Neural progenitor cell (in vitro differentiated cells): ENCODE results near the gene LRRC73. TPM values are rescaled to one million over a fixed set of nuclear protein-coding genes. Genes with fewer than 3 reads are reported as not detected.

Experiments
- DNase-seq: peaks from one replicate; pipeline ENCODE4 v3.0.0-alpha.2; 2016; ENCODE audit warnings: low spot score
- H2AFZ ChIP-seq: fragments of 200-600 bp; sonication (generic); replicated peaks from 2 replicates; pipeline ENCODE4 v1.6.1; 2016; ENCODE audit warnings: antibody characterized with exemption
- H3F3A ChIP-seq: fragments of 200-600 bp; sonication (generic); 2 replicates; pipeline ENCODE4 v1.6.1; 2016; ENCODE audit warnings: antibody characterized with exemption, low read depth
- H3K27ac ChIP-seq: fragments of 200-600 bp; sonication (generic); 2 replicates; pipeline ENCODE4 v1.5.1; 2016; ENCODE audit warnings: mild to moderate bottlenecking
- H3K27me3 ChIP-seq: fragments of 200-600 bp; sonication (generic); 2 replicates; pipeline ENCODE4 v1.6.1; 2016; ENCODE audit warnings: mild to moderate bottlenecking, moderate library complexity
- H3K36me3 ChIP-seq: fragments of 200-600 bp; sonication (generic); 2 replicates; pipeline ENCODE4 v1.5.1; 2016
- H3K4me1 ChIP-seq: fragments of 200-600 bp; sonication (generic); 2 replicates; pipeline ENCODE4 v1.6.1; 2016; ENCODE audit warnings: mixed run types
- H3K4me2 ChIP-seq: fragments of 200-600 bp; sonication (generic); 2 replicates; pipeline ENCODE4 v1.6.1; 2016
- H3K4me3 ChIP-seq: fragments of 200-600 bp; sonication (generic); 2 replicates; pipeline ENCODE4 v1.5.1; 2016
- H3K79me2 ChIP-seq: fragments of 200-600 bp; sonication (generic); 2 replicates; pipeline ENCODE4 v1.6.1; 2016; ENCODE audit warnings: low read depth
- H3K9ac ChIP-seq: fragments of 200-600 bp; sonication (generic); 2 replicates; pipeline ENCODE4 v1.6.1; 2016
- H3K9me3 ChIP-seq: fragments of 200-600 bp; sonication (generic); 2 replicates; pipeline ENCODE4 v1.5.1; 2016; ENCODE audit warnings: low read depth
- H4K20me1 ChIP-seq: fragments of 200-600 bp; sonication (generic); 2 replicates; pipeline ENCODE4 v1.6.1; 2016; ENCODE audit warnings: low read depth
- H3K27ac Mint-ChIP-seq: 3 replicates; pipeline ENCODE4 v1.8.0; 2021; ENCODE audit warnings: mixed read lengths
- H3K27me3 Mint-ChIP-seq: 2 replicates; pipeline ENCODE4 v1.8.0; 2022; ENCODE audit warnings: low read depth, mild to moderate bottlenecking, inconsistent platforms, moderate library complexity, mixed read lengths; ENCODE audit not compliant: insufficient read depth
- H3K36me3 Mint-ChIP-seq: 3 replicates; pipeline ENCODE4 v1.8.0; 2021; ENCODE audit warnings: mixed read lengths
- H3K4me1 Mint-ChIP-seq: 3 replicates; pipeline ENCODE4 v1.8.0; 2021; ENCODE audit warnings: mixed read lengths
- H3K4me3 Mint-ChIP-seq: 3 replicates; pipeline ENCODE4 v1.8.0; 2021; ENCODE audit warnings: mild to moderate bottlenecking, moderate library complexity, mixed read lengths
- H3K9me3 Mint-ChIP-seq: 3 replicates; pipeline ENCODE4 v1.8.0; 2020; ENCODE audit warnings: mixed read lengths
- EZH2 ChIP-seq: fragments of 200-600 bp; sonication (generic); IDR thresholded peaks from 2 replicates; pipeline ENCODE4 v1.6.1; 2017; ENCODE audit warnings: antibody characterized with exemption, mild to moderate bottlenecking, moderate library complexity
- EZH2phosphoT487 ChIP-seq: fragments of 200-600 bp; sonication (generic); IDR thresholded peaks from 2 replicates; pipeline ENCODE4 v1.6.1; 2017; ENCODE audit warnings: antibody characterized with exemption
- total RNA-seq: library from RNA; depleted of rRNA; stranded (reverse); fragments of >200 nt; gene quantifications from 2 replicates; pipeline ENCODE4 v1.2.3, GENCODE V29; 2015; ENCODE audit warnings: low replicate concordance
- TF ChIP-seq, protein P1 (sequence below): fragments of 200-600 bp; sonication (generic); IDR thresholded peaks from 2 replicates; pipeline ENCODE4 v1.5.1; 2017; ENCODE audit warnings: antibody characterized with exemption, mild to moderate bottlenecking

Gene LRRC73
- total RNA-seq, 1 donor from 2014 or later = not detected

DNA sequence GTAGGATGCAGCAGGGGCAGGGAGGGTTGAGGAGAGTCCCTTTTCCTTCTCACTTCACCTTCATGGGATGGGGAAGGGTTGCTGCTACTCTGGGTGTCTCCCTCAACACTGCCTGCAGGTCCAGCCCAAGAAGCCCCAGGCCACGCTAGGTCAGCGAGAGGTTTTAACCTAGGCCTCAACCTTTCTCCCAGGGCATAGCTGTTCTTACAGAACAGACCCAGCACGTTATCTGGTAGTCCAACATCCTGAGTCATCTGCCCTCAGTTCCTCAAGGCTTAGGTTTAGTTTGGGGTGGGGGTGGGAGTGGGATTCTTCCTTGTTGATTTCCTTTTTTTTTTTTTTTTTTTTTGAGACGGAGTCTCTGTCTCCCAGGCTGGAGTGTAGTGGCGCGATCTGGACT lies 15.8 kb downstream of the LRRC73 start:
- no peak overlapping the region for H3K27ac ChIP-seq
- H3K9me3 Mint-ChIP-seq = no peaks in the 10 kb centered on the region
- H3K4me3 ChIP-seq = no peak overlapping the region
- H3K4me1 ChIP-seq = peaks cover 11% of the 10 kb centered on the region
- no peak overlapping the region for H3K9ac ChIP-seq
- DNase-seq = no peak
- peaks cover 6% of the 10 kb centered on the region for H3K4me1 Mint-ChIP-seq
- peaks cover 5% of the 10 kb centered on the region for H3K79me2 ChIP-seq
- H3K27me3 ChIP-seq = no peaks in the 10 kb centered on the region
- H3K36me3 ChIP-seq = no peaks in the 10 kb centered on the region
- no peak overlapping the region for H3K4me2 ChIP-seq
- H4K20me1 ChIP-seq = peaks cover 33% of the 10 kb centered on the region
- no peak overlapping the region for H3K27ac Mint-ChIP-seq
- TF ChIP-seq, protein P1, sequence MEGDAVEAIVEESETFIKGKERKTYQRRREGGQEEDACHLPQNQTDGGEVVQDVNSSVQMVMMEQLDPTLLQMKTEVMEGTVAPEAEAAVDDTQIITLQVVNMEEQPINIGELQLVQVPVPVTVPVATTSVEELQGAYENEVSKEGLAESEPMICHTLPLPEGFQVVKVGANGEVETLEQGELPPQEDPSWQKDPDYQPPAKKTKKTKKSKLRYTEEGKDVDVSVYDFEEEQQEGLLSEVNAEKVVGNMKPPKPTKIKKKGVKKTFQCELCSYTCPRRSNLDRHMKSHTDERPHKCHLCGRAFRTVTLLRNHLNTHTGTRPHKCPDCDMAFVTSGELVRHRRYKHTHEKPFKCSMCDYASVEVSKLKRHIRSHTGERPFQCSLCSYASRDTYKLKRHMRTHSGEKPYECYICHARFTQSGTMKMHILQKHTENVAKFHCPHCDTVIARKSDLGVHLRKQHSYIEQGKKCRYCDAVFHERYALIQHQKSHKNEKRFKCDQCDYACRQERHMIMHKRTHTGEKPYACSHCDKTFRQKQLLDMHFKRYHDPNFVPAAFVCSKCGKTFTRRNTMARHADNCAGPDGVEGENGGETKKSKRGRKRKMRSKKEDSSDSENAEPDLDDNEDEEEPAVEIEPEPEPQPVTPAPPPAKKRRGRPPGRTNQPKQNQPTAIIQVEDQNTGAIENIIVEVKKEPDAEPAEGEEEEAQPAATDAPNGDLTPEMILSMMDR = no peak
- TF ChIP-seq EZH2phosphoT487 = no peak
- no peak for TF ChIP-seq EZH2
- H3K4me3 Mint-ChIP-seq = no peak overlapping the region
- H3K27me3 Mint-ChIP-seq = peaks cover 6% of the 10 kb centered on the region
- H3F3A ChIP-seq = no peaks in the 10 kb centered on the region
- no peak overlapping the region for H2AFZ ChIP-seq
- peaks cover 10% of the 10 kb centered on the region for H3K36me3 Mint-ChIP-seq
- H3K9me3 ChIP-seq = no peaks in the 10 kb centered on the region

DNA sequence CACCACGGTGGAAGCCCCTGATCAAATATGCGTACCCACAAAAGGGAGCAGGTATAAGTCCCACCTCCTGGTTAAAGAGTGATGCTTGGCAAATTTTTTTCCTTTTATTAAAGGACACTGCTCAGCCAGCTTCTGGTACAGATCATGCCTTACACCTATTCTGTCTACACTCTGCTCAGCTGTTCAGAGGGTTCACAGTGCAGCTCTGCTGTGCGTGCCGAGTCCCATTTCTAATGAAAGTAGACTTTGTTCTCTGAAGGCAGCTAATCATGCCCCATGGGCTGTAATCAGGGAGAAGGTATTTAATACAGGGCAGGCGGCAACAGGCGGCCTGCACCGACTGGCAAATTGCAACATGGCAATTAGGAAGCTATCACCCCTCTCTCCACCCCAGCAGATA lies 16.3 kb downstream of the LRRC73 start:
- Histone ChIP-seq H3K27me3 (no peaks in the 10 kb centered on the region), H3F3A (no peaks in the 10 kb centered on the region), H3K9ac (no peak overlapping the region), H3K4me2 (no peak overlapping the region), H3K79me2 (peaks cover 5% of the 10 kb centered on the region), H4K20me1 (peaks cover 33% of the 10 kb centered on the region), H3K36me3 (no peaks in the 10 kb centered on the region), H2AFZ (no peak overlapping the region), H3K4me1 (peaks cover 16% of the 10 kb centered on the region), H3K27ac (no peak overlapping the region), H3K9me3 (no peaks in the 10 kb centered on the region), H3K4me3 (no peak overlapping the region)
- Mint-ChIP-seq H3K27me3 (peaks cover 6% of the 10 kb centered on the region), H3K27ac (no peak overlapping the region), H3K36me3 (peaks cover 7% of the 10 kb centered on the region), H3K4me1 (peaks cover 10% of the 10 kb centered on the region), H3K9me3 (no peaks in the 10 kb centered on the region), H3K4me3 (no peak overlapping the region)
- no peak for DNase-seq
- TF ChIP-seq EZH2 (no peak), EZH2phosphoT487 (no peak)
- TF ChIP-seq, protein P1 = no peak

DNA sequence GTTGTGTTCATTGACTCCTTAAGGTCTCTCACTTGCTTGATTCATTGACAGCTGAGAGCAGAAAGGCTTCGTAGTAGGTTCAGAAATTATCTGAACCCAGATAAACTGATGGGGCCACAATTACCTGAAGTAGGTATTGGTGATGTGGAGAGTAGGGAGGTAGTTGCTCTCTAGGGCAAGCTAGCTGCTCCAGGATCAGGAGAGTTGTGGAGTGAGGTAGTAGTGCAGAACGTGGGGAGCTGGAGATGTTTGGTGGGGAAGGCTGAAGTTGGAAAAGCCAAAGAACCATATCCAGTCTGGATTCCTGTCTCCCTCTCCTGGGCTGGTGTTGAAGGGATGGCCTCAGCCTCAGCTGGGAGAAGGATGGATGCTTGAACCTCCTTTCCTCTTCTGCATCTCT lies 16.9 kb downstream of the LRRC73 start:
- H3K4me1 ChIP-seq = peaks cover 19% of the 10 kb centered on the region
- H4K20me1 ChIP-seq = peaks cover 33% of the 10 kb centered on the region
- no peak for TF ChIP-seq EZH2phosphoT487
- TF ChIP-seq EZH2 = no peak
- TF ChIP-seq, protein P1 = no peak
- H3K4me3 Mint-ChIP-seq = no peak overlapping the region
- H3K9ac ChIP-seq = peak overlapping the region; percentile 20
- DNase-seq = no peak
- H3K36me3 ChIP-seq = no peaks in the 10 kb centered on the region
- no peak overlapping the region for H3K27ac Mint-ChIP-seq
- no peaks in the 10 kb centered on the region for H3K9me3 Mint-ChIP-seq
- H3K4me3 ChIP-seq = no peak overlapping the region
- peaks cover 5% of the 10 kb centered on the region for H3K36me3 Mint-ChIP-seq
- H3K27me3 Mint-ChIP-seq = peaks cover 6% of the 10 kb centered on the region
- no peaks in the 10 kb centered on the region for H3K9me3 ChIP-seq
- peaks cover 10% of the 10 kb centered on the region for H3K4me1 Mint-ChIP-seq
- no peak overlapping the region for H3K27ac ChIP-seq
- H3K4me2 ChIP-seq = no peak overlapping the region
- no peaks in the 10 kb centered on the region for H3K27me3 ChIP-seq
- peaks cover 5% of the 10 kb centered on the region for H3K79me2 ChIP-seq
- H2AFZ ChIP-seq = no peak overlapping the region
- no peaks in the 10 kb centered on the region for H3F3A ChIP-seq
